PC-3 (cell line): Measurements from ENCODE around the gene GRB14.

ENCODE experiments used
- EZH2 ChIP-seq: fragments of 300-600 bp; sonication (generic); IDR thresholded peaks from one replicate; pipeline ENCODE4 v1.6.1; 2017; ENCODE audit warnings: antibody characterized with exemption, mild to moderate bottlenecking, low read length; ENCODE audit not compliant: unreplicated experiment
- EZH2phosphoT487 ChIP-seq: fragments of 300-600 bp; sonication (generic); IDR thresholded peaks from 2 replicates; pipeline ENCODE4 v1.6.1; 2018; ENCODE audit warnings: mild to moderate bottlenecking, antibody characterized with exemption, low read length, borderline replicate concordance
- TF ChIP-seq, protein P1 (sequence below): fragments of 300-600 bp; sonication (generic); conservative IDR thresholded peaks from 2 replicates; pipeline ENCODE4 v1.5.1; 2017; ENCODE audit warnings: antibody characterized with exemption, low read depth, mild to moderate bottlenecking, low read length

DNA sequence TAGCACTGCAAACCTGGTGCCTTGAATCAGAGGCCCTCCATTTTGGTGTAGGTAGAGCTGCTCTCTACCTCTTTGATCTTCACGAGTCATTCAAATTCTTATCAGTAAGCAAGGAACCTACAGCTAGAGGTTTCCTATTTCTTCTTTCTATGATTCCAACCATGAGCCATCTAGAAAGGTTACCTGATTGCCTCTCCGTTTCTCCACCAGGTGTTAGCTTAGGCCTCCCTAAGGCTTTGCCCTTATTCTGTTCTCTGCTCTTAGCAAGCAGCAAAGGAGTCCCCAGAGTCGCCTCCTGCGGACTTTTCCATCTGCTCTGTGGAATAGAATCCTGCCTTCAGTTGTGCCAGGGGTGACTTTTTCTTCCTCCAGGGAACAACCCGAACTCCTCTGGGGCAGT, 173.6 kb downstream of the GRB14 start:
- TF ChIP-seq, protein P1, sequence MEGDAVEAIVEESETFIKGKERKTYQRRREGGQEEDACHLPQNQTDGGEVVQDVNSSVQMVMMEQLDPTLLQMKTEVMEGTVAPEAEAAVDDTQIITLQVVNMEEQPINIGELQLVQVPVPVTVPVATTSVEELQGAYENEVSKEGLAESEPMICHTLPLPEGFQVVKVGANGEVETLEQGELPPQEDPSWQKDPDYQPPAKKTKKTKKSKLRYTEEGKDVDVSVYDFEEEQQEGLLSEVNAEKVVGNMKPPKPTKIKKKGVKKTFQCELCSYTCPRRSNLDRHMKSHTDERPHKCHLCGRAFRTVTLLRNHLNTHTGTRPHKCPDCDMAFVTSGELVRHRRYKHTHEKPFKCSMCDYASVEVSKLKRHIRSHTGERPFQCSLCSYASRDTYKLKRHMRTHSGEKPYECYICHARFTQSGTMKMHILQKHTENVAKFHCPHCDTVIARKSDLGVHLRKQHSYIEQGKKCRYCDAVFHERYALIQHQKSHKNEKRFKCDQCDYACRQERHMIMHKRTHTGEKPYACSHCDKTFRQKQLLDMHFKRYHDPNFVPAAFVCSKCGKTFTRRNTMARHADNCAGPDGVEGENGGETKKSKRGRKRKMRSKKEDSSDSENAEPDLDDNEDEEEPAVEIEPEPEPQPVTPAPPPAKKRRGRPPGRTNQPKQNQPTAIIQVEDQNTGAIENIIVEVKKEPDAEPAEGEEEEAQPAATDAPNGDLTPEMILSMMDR, result no peak
- TF ChIP-seq EZH2phosphoT487 (no peak), EZH2 (no peak)
